IMR-90 (cell line): ENCODE results near the gene SLC12A8. TPM values are rescaled to one million over a fixed set of nuclear protein-coding genes. Genes with fewer than 3 reads are reported as not detected.

ENCODE experiments used
- ATAC-seq: fragments of 200-7000 bp; cut with Tn5 transposase; 2 replicates; pipeline ENCODE4 v1.9.1; 2020; ENCODE audit warnings: low read depth, mild to moderate bottlenecking, moderate library complexity
- BruUV-seq: library from RNA; stranded (reverse); fragments of 400-500 nt; replicated peaks from 2 replicates; lab custom pipeline; 2021; lab: Mats Ljungman, UMichigan
- CTCF ChIA-PET: fragments of 300-600 bp; formaldehyde crosslinking; extraction: SDS; loops from one replicate; lab custom pipeline; 2021; ENCODE audit warnings: antibody characterized with exemption; lab: Yijun Ruan, JAX
- POLR2A ChIA-PET: fragments of 300-600 bp; sonication (Branson Sonifier 250); formaldehyde crosslinking; loops from one replicate; lab custom pipeline; 2022; ENCODE audit warnings: antibody characterized with exemption; ENCODE audit not compliant: unreplicated experiment; lab: Charles Lee
- DNase-seq: peaks from one replicate; pipeline ENCODE4 v3.0.0; 2013
- H2AFZ ChIP-seq: replicated peaks from 2 replicates; pipeline ENCODE3; 2013; ENCODE audit warnings: low read length, mild to moderate bottlenecking; ENCODE audit not compliant: poor library complexity
- H2AK5ac ChIP-seq: 2 replicates; pipeline ENCODE4 v1.6.1; 2013; ENCODE audit warnings: low read depth, low read length, inconsistent platforms
- H2AK9ac ChIP-seq: replicated peaks from 2 replicates; pipeline ENCODE3; 2013; ENCODE audit warnings: mild to moderate bottlenecking, low read depth, low read length, moderate library complexity; ENCODE audit not compliant: poor library complexity
- H2BK120ac ChIP-seq: 2 replicates; pipeline ENCODE4 v1.6.1; 2013; ENCODE audit warnings: low read depth, low read length, inconsistent platforms
- H2BK15ac ChIP-seq: 3 replicates; pipeline ENCODE4 v1.6.1; 2013; ENCODE audit warnings: low read depth, low read length, inconsistent platforms
- H2BK20ac ChIP-seq: 2 replicates; pipeline ENCODE4 v1.6.1; 2013; ENCODE audit warnings: low read depth, mild to moderate bottlenecking, inconsistent platforms, low read length, moderate library complexity
- H2BK5ac ChIP-seq: 2 replicates; pipeline ENCODE4 v1.6.1; 2013; ENCODE audit warnings: mild to moderate bottlenecking, low read depth, low read length, inconsistent platforms; ENCODE audit not compliant: poor library complexity, severe bottlenecking
- H3K14ac ChIP-seq: replicated peaks from 2 replicates; pipeline ENCODE4 v1.6.1; 2013; ENCODE audit warnings: low read depth, low read length, inconsistent platforms
- H3K18ac ChIP-seq: 2 replicates; pipeline ENCODE4 v1.6.1; 2013; ENCODE audit warnings: low read depth, low read length, control low read depth
- H3K23ac ChIP-seq: 2 replicates; pipeline ENCODE4 v1.6.1; 2013; ENCODE audit warnings: low read depth, low read length, inconsistent platforms
- H3K27ac ChIP-seq: 2 replicates; pipeline ENCODE4 v1.5.1; 2013; ENCODE audit warnings: mild to moderate bottlenecking, control low read depth, low read length; ENCODE audit not compliant: insufficient read depth
- H3K27me3 ChIP-seq: 2 replicates; pipeline ENCODE4 v1.6.1; 2013; ENCODE audit warnings: low read length; ENCODE audit not compliant: control insufficient read depth, insufficient read depth
- H3K36me3 ChIP-seq: 2 replicates; pipeline ENCODE4 v1.6.1; 2013; ENCODE audit warnings: low read length, mixed read lengths; ENCODE audit not compliant: control insufficient read depth, insufficient read depth
- H3K4ac ChIP-seq: 2 replicates; pipeline ENCODE4 v1.6.1; 2013; ENCODE audit warnings: low read depth, low read length, inconsistent platforms
- H3K4me1 ChIP-seq: 2 replicates; pipeline ENCODE4 v1.6.1; 2013; ENCODE audit warnings: low read length, mixed read lengths; ENCODE audit not compliant: control insufficient read depth, insufficient read depth
- H3K4me2 ChIP-seq: 2 replicates; pipeline ENCODE4 v1.6.1; 2013; ENCODE audit warnings: low read depth, mild to moderate bottlenecking, control low read depth, low read length, moderate library complexity
- H3K4me3 ChIP-seq: 2 replicates; pipeline ENCODE4 v1.5.1; 2013; ENCODE audit warnings: low read depth, mild to moderate bottlenecking, control low read depth, low read length, moderate library complexity; ENCODE audit not compliant: insufficient read depth
- H3K56ac ChIP-seq: 2 replicates; pipeline ENCODE4 v1.6.1; 2013; ENCODE audit warnings: low read length, inconsistent platforms; ENCODE audit not compliant: insufficient read depth; ENCODE audit errors: extremely low read depth
- H3K79me1 ChIP-seq, 2 experiments: 2 replicates each; pipeline ENCODE4 v1.6.1; 2013; ENCODE audit warnings: low read length in 2 of 2, inconsistent platforms in 1 of 2, low read depth in 1 of 2
- H3K9ac ChIP-seq: 2 replicates; pipeline ENCODE4 v1.6.1; 2013; ENCODE audit warnings: low read depth, low read length, control low read depth
- H3K9me1 ChIP-seq: 2 replicates; pipeline ENCODE4 v1.6.1; 2013; ENCODE audit warnings: low read length, inconsistent platforms; ENCODE audit not compliant: insufficient read depth
- H3K9me3 ChIP-seq: 2 replicates; pipeline ENCODE4 v1.6.1; 2013; ENCODE audit warnings: low read length; ENCODE audit not compliant: control insufficient read depth, insufficient read depth
- H4K20me1 ChIP-seq: 2 replicates; pipeline ENCODE4 v1.6.1; 2013; ENCODE audit warnings: low read length, inconsistent platforms; ENCODE audit not compliant: insufficient read depth
- H4K5ac ChIP-seq: 2 replicates; pipeline ENCODE4 v1.6.1; 2013; ENCODE audit warnings: mild to moderate bottlenecking, low read depth, low read length, control low read depth
- H4K8ac ChIP-seq, 2 experiments: 2 replicates each; pipeline ENCODE4 v1.6.1; 2013; ENCODE audit warnings: low read depth in 2 of 2, low read length in 2 of 2, control low read depth in 1 of 2, inconsistent platforms in 1 of 2
- H4K91ac ChIP-seq: 2 replicates; pipeline ENCODE4 v1.6.1; 2013; ENCODE audit warnings: low read depth, low read length, inconsistent platforms; ENCODE audit not compliant: insufficient read depth
- BHLHE40 ChIP-seq: fragments of 150-350 bp; IDR thresholded peaks from 2 replicates; pipeline ENCODE4 v1.6.1; 2016; ENCODE audit warnings: mild to moderate bottlenecking, low read depth, low read length
- CEBPB ChIP-seq: IDR thresholded peaks from 2 replicates; pipeline ENCODE4 v1.6.1; 2012; ENCODE audit warnings: low read depth, low read length, improper control_type of control experiment
- CHD1 ChIP-seq: IDR thresholded peaks from 2 replicates; pipeline ENCODE4 v1.6.1; 2012; ENCODE audit warnings: low read depth, low read length, improper control_type of control experiment
- CTCF ChIP-seq: conservative IDR thresholded peaks from 2 replicates; pipeline ENCODE4 v1.5.1; 2012; ENCODE audit warnings: mild to moderate bottlenecking, low read depth, low read length, improper control_type of control experiment
- ELK1 ChIP-seq: fragments of 150-350 bp; IDR thresholded peaks from 2 replicates; pipeline ENCODE4 v1.6.1; 2016; ENCODE audit warnings: low read depth, mild to moderate bottlenecking, low read length, moderate library complexity, borderline replicate concordance
- FOS ChIP-seq: fragments of 150-350 bp; IDR thresholded peaks from 2 replicates; pipeline ENCODE4 v1.6.1; 2016; ENCODE audit warnings: low read depth, low read length
- MAFK ChIP-seq: IDR thresholded peaks from 2 replicates; pipeline ENCODE4 v1.6.1; 2012; ENCODE audit warnings: low read depth, low read length, improper control_type of control experiment
- MAZ ChIP-seq: IDR thresholded peaks from 2 replicates; pipeline ENCODE4 v1.6.1; 2012; ENCODE audit warnings: low read depth, mild to moderate bottlenecking, low read length, improper control_type of control experiment, moderate library complexity, borderline replicate concordance
- MXI1 ChIP-seq: IDR thresholded peaks from 2 replicates; pipeline ENCODE4 v1.6.1; 2012; ENCODE audit warnings: low read depth, mild to moderate bottlenecking, low read length, moderate library complexity, borderline replicate concordance
- NFE2L2 ChIP-seq: fragments of 150-350 bp; IDR thresholded peaks from 2 replicates; pipeline ENCODE4 v1.6.1; 2016; ENCODE audit warnings: low read depth, mild to moderate bottlenecking, low read length
- POLR2A ChIP-seq: IDR thresholded peaks from 2 replicates; pipeline ENCODE4 v1.6.1; 2012; ENCODE audit warnings: mild to moderate bottlenecking, low read depth, low read length
- RAD21 ChIP-seq: IDR thresholded peaks from 2 replicates; pipeline ENCODE4 v1.6.1; 2012; ENCODE audit warnings: low read length, improper control_type of control experiment
- RCOR1 ChIP-seq: IDR thresholded peaks from 2 replicates; pipeline ENCODE4 v1.6.1; 2012; ENCODE audit warnings: mild to moderate bottlenecking, low read length, improper control_type of control experiment; ENCODE audit not compliant: insufficient replicate concordance
- RFX5 ChIP-seq: IDR thresholded peaks from 2 replicates; pipeline ENCODE4 v1.8.0; 2012; ENCODE audit warnings: low read depth, mild to moderate bottlenecking, low read length, moderate library complexity
- SMC3 ChIP-seq: fragments of 150-350 bp; IDR thresholded peaks from 2 replicates; pipeline ENCODE4 v1.6.1; 2016; ENCODE audit warnings: low read depth, mild to moderate bottlenecking, antibody characterized with exemption, low read length, moderate library complexity
- USF2 ChIP-seq: fragments of 150-350 bp; IDR thresholded peaks from 2 replicates; pipeline ENCODE4 v1.6.1; 2017; ENCODE audit warnings: mild to moderate bottlenecking, antibody characterized with exemption, low read length, low read depth
- WGBS, 2 experiments: methylation state at CpG; one replicate each; pipeline versions ENCODE4 v1.1.5 to v1.1.7; 2013; ENCODE audit warnings: missing lambda C conversion rate in 2 of 2; ENCODE audit not compliant: insufficient read length in 1 of 2; ENCODE audit errors: extremely low coverage in 2 of 2; 5-methylcytosine and 5-hydroxymethylcytosine counted together
- dilution Hi-C: fragments of 300-500 bp; cut with HindIII; formaldehyde crosslinking; loops from one replicate; pipeline ENCODE4 v1.14.3; 2018; ENCODE audit warnings: low sequenced_read_pairs; ENCODE audit not compliant: unreplicated experiment
- in situ Hi-C: fragments of 300-500 bp; cut with MboI; formaldehyde crosslinking; loops from 3 replicates; pipeline ENCODE4 v1.14.3; 2019; ENCODE audit warnings: low sequenced_read_pairs, inconsistent platforms, mixed read lengths
- intact Hi-C: fragments of 100-400 bp; cut with micrococcal nuclease; formaldehyde crosslinking; loops from 2 replicates; pipeline ENCODE4 v1.10.0; 2022
- polyA plus RNA-seq, 3 experiments: library from polyadenylated mRNA; depleted of rRNA; stranded (reverse); fragments of >200 nt; gene quantifications; 2 replicates each; pipeline ENCODE4 v1.2.3, GENCODE V29; 2012; ENCODE audit warnings: low replicate concordance in 1 of 3
- total RNA-seq: library from RNA; depleted of rRNA; stranded (reverse); fragments of >200 nt; gene quantifications from 2 replicates; pipeline ENCODE4 v1.2.3, GENCODE V29; 2012

SLC12A8 gene
- total and polyA plus RNA-seq, 2 of the 4 experiments (the other 2 are of a cell fraction) = 2.2 to 4.3 TPM

GRCh38 chr3:125125821-125126245, 86.7 kb downstream of the SLC12A8 start:
- Histone ChIP-seq H3K23ac (peak overlapping the region; percentile 39; the same call in 1 of the 2 replicates), H3K4me2 (peak overlapping the region; percentile 6), H3K79me1 (no peaks in the 10 kb centered on the region; a peak in 1 of 4 replicates), H3K27ac (peak overlapping the region; percentile 97), H3K4ac (peak overlapping the region; percentile 95), H3K9me1 (peaks cover 24% of the 10 kb centered on the region), H3K4me3 (no peak overlapping the region), H2AK9ac (peak overlapping the region; percentile 76), H2BK5ac (peak overlapping the region; percentile 85), H3K9me3 (no peaks in the 10 kb centered on the region), H2AK5ac (peak overlapping the region; percentile 99; the same call in 1 of the 2 replicates), H3K9ac (no peak overlapping the region), H4K8ac (peak overlapping the region; percentile 10 to 93; a peak in 3 of 4 replicates), H3K27me3 (no peaks in the 10 kb centered on the region), H2BK15ac (peak overlapping the region; percentile 90; the same call in 1 of the 3 replicates), H4K20me1 (no peaks in the 10 kb centered on the region), H4K5ac (peak overlapping the region; percentile 74), H2BK120ac (peak overlapping the region; percentile 93), H4K91ac (peak overlapping the region; percentile 96), H3K4me1 (peaks cover 33% of the 10 kb centered on the region), H3K18ac (peak overlapping the region; percentile 94), H2AFZ (peak overlapping the region; percentile 76), H3K14ac (peak overlapping the region; percentile 82), H3K36me3 (no peaks in the 10 kb centered on the region), H2BK20ac (peak overlapping the region; percentile 95), H3K56ac (peak overlapping the region; percentile 43; the same call in 1 of the 2 replicates)
- dilution Hi-C loops = no loop called here
- peak; percentile 95 for DNase-seq
- POLR2A ChIA-PET = no interaction called here
- no CpG with 5 or more reads among the region's 6 CpGs for WGBS, 2 experiments
- no TSS peak for BruUV-seq
- in situ Hi-C loops = no loop called here
- intact Hi-C loops = loop anchor here (5.0 kb wide), 1 partner anchor 74 kb away; no protein-coding TSS in a partner anchor
- TF ChIP-seq POLR2A (no peak), RFX5 (no peak), ELK1 (no peak), CEBPB (peak; percentile 98), BHLHE40 (peak; percentile 84), RAD21 (no peak), MXI1 (no peak), SMC3 (no peak), MAZ (no peak; the same call in 1 of the 2 replicates), RCOR1 (no peak), CHD1 (no peak), CTCF (no peak), NFE2L2 (no peak), MAFK (no peak), FOS (peak; percentile 73), USF2 (peak; percentile 84)
- CTCF ChIA-PET = interaction anchor here (0.8 to 1.5 kb wide), 3 partner anchors 15 to 64 kb away, joined by 3 to 4 read pairs (median 3); no protein-coding TSS in a partner anchor
- ATAC-seq = peak; percentile 24
